KBM-7 (cell line): ENCODE measurements around the gene PROB1.
"Not testable (repeated sequence)": the region's sequence is repeated elsewhere in the genome, so short reads cannot be mapped to it uniquely, and the experiment has no call there.

ENCODE experiments used
- DNase-seq: peaks from one replicate; pipeline ENCODE4 v3.0.0-alpha.2; 2015
- in situ Hi-C: fragments of 300-500 bp; cut with MboI; formaldehyde crosslinking; loops from 2 replicates; pipeline ENCODE4 v1.14.3; 2020; ENCODE audit warnings: low sequenced_read_pairs, low pct_unique_long_range_greater_than_20kb, mixed read lengths

The PROB1 gene

GRCh38 chr5:139358064-139358463 is 36.8 kb downstream of the PROB1 start:
- no peak for DNase-seq
- in situ Hi-C loops: no loop called here

DNA sequence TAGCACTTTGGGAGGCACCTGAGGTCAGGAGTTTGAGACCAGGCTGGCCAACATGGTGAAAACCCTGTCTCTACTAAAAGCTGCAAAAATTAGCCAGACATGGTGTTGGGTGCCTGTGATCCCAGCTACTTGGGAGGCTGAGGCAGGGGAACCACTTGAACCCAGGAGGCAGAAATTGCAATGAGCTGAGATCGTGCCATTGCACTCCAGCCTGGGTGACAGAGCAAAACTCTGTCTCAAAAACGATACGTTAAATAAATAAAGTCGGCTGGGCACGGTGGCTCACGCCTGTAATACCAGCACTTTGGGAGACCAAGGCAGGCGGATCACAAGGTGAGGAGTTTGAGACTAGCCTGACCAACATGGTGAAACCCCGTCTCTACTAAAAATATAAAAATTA is 39.0 kb downstream of the PROB1 start:
- DNase-seq, in situ Hi-C loops: not testable (repeated sequence)

- in situ Hi-C loops: no loop called here
These were observed 40.7 kb downstream of the PROB1 start for GRCh38 chr5:139354186-139354585.

GRCh38 chr5:139347863-139348262 is 47.0 kb downstream of the PROB1 start:
- DNase-seq, in situ Hi-C loops: not testable (repeated sequence)

More at GRCh38 chr5:139354186-139354585, 40.7 kb downstream of the PROB1 start:
- DNase-seq: no peak

- DNase-seq, in situ Hi-C loops: not testable (repeated sequence)
These were observed 49.5 kb downstream of the PROB1 start for GRCh38 chr5:139345442-139345841.

- in situ Hi-C loops: no loop called here
- no peak for DNase-seq
These were observed 50.7 kb downstream of the PROB1 start for GRCh38 chr5:139344177-139344576.

DNA sequence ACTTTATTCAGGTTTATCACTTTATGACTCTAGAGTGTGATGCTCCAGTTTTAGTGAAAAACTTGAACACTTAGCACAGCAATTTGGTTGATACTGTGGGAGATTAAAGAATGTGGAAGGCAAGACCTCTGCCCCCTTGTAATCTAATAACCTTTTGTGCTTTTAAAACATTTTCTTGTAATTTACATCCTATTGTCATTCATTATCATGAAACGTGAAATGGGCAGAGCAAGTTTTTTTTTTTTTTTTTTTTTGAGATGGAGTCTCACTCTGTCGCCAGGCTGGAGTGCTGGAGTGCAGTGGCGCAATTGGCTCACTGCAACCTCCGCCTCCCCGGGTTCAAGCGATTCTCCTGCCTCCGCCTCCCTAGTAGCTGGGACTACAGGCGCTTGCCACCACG is 51.4 kb downstream of the PROB1 start:
- DNase-seq: no peak
- in situ Hi-C loops: no loop called here

GRCh38 chr5:139342423-139342723 is 52.5 kb downstream of the PROB1 start:
- in situ Hi-C loops: no loop called here
- no peak for DNase-seq

- in situ Hi-C loops: no loop called here
- DNase-seq: peak; percentile 100
These were observed 53.0 kb downstream of the PROB1 start, which contains the start of gene PAIP2 for GRCh38 chr5:139341689-139342422. Gene PAIP2, plus strand, starts transcription at chr5:139341854. Its CDS starts 21,931 bp downstream, at chr5:139363785.

GRCh38 chr5:139341187-139341688 is 53.7 kb downstream of the PROB1 start:
- DNase-seq: no peak
- in situ Hi-C loops: no loop called here
